CD1c-positive myeloid dendritic cell (primary cell): ENCODE results near the gene KIAA1549.
"Not testable (repeated sequence)": the region's sequence is repeated elsewhere in the genome, so short reads cannot be mapped to it uniquely, and the experiment has no call there.

ENCODE experiments used
- DNase-seq: peaks from one replicate; pipeline ENCODE4 v3.0.0-alpha.2; 2016; ENCODE audit errors: extremely low spot score

KIAA1549 gene

DNA sequence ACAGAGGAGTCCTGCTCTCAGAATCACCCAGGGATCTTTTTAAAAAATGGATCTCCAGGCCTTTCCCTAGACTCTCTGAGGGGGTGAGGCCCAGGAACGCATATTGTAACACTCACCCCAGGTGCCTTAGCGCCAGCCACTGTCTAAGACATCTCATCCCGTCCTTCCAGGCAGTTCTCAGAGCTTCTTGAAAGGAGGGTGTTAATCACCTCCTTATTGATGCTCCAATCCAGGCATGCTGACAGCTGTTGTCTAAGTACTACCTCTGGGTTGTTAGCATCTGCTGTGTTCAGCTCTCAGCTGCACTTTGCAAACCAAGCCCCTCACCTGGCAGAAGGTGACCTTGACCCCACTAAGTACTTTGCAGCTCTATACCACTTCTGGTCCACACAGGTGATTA, 36.0 kb downstream of the KIAA1549 start:
- DNase-seq, result no peak

DNA sequence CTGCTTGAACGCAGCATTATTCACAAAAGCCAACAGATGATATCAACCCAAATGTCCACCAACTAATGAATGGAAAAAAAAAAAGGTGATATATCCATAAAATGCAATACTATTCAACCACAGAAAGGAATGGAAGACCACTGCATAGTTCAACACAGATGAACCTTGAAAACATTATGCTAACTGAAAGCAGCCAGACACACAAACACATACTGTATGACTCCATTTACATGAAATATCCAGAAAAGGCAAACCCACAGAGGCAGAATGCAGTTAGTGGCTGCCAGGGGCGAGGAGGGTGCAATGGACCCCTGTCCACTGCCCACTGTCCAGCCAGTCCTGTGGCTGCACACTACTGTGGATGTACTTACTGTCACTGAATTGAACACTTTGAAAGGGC, 36.6 kb downstream of the KIAA1549 start:
- no peak for DNase-seq

DNA sequence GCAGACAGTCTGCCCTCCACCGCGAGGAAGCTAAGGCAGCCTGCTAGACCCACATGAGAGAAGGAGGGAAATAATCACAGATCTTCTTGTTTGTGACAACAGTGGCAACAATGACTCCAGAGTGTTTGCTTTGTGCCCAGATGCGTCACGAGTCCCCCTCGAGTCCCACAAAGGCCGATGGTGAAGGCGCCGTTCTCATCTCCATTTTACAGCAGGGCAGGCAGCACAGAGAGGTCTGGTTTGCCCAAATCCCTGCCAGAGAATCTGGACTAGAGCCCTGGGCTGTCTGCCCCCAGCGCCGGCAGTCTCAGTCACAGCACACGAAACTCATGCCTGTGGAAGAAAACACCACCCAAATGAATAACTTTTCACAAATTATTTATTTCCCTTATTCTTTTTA, 38.1 kb downstream of the KIAA1549 start:
- no peak for DNase-seq

DNA sequence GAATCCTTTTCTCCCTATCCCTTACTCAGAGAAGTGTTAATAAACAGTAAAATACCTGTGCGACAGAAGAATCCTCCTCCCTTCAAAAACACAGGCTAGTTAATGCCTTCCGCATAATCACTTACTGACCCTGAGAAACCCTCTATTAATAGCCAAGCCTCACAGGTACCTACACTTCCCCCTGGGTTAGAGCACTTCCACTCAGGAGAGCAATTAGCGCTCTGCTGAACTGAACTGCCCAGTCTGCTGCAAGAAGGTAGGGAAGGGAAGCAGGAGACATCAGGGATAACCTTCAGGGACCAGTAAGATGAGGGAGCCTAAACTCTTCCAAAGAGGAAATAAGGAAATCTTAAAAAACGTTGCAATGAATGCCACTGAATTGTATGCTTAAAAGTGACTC, 39.6 kb downstream of the KIAA1549 start:
- DNase-seq, result no peak

DNA sequence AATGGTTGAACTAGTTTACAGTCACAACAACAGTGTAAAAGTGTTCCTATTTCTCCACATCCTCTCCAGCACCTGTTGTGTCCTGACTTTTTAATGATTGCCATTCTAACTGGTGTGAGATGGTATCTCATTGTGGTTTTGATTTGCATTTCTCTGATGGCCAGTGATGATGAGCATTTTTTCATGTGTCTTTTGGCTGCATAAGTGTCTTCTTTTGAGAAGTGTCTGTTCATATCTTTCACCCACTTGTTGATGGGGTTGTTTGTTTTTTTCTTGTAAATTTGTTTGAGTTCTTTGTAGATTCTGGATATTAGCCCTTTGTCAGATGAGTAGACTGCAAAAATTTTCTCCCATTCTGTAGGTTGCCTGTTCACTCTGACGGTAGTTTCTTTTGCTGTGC, 40.6 kb downstream of the KIAA1549 start:
- not testable (repeated sequence) for DNase-seq

DNA sequence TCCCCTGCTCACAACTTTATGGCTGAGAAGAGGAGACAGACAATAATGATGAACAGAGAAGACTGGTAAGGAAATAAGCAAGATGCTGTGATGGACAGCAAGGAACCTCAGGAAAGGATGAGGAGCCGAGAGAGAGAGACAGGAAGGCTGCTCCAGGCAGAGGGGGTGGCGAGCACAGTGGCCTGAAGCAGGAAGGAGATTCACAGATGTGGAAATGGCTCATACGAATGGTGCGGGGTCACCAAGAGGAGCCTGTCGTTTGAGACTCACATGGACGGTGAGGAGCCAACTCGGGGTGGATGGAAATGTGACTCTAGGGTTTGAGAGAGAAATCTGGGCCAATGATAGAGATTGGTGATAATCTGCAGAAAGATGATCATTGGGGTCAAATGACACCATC, 43.7 kb downstream of the KIAA1549 start:
- DNase-seq, result no peak

DNA sequence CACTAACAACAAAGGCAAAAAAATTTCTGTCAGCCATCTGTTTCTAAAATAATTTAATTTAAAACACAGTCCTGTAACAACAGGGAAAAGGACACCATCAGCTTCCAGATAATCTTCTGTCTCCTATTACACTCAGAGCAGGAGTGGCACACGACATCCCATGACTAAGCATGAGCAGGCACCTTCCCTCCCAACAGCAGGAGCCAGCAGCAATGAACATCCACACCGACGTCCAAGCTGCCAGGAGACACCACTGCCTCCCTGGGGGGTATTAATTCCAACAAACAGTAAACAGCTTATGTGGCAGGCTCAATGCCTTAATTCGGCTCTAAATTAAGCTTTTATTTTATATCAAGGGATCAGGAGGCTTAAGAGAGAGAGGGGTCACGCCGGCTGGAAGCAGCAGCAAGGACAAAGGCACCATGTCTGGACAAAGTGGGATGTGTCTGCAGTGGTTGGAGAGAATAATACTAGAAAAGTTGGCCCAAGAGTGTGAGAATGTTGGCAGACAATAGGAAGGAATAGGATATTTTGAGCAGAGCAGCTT, 45.7 kb downstream of the KIAA1549 start:
- no peak for DNase-seq

DNA sequence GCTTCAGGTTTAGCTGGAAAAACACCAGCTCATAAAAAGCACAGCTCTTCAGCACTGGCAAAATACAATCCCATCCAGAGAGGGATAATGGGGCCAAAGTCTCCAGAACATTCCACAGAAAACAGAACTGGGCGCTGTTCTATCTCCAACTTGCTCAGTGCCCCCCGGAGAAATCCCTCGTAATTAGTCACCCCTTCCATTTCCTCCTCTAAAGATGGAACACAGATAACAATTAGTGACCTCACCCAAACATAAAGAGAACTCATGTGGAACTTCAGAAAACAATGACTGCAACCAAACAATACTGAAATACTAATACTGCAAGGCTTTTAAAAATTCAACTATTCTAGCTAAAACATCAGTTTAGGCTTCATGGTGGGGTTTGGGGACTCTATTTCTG, 46.3 kb downstream of the KIAA1549 start:
- no peak for DNase-seq

DNA sequence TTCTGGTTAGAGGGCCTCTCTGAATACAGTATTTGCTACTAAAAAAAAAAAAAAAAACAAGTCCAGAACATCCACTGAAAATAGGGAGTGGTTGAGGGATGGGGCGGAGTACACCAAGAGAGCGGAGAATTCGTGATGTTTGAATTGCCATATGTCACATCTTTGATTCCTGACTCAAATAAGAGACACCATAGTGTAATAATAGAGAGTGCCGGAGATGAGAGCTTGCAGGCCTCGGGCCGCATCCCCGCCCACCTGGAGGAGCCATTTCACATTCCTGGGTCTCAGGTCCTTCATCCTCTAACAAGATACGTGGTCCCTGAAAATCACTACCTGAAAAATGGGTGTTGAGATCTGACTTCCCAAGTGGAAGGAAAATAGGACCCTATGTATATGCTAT, 46.8 kb downstream of the KIAA1549 start:
- no peak for DNase-seq

DNA sequence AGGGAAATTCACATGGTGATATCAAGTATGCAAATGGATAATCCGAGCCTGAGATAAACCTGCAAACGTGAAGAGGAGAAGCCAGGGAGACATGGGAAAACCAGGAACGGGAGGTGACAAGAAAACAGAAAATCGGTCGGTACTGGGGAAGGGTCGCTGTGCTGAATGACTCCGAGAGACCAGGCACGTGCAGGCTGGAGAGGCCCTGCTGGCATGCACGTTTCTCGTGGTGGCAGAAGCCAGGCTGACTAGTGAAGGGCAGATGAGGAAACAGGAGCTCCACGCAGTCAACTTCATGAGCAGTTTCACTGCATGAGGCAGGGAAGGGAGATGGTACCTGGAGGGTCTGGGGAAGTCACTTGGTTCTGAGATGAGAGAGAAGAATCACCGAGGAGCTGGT, 48.3 kb downstream of the KIAA1549 start:
- no peak for DNase-seq

DNA sequence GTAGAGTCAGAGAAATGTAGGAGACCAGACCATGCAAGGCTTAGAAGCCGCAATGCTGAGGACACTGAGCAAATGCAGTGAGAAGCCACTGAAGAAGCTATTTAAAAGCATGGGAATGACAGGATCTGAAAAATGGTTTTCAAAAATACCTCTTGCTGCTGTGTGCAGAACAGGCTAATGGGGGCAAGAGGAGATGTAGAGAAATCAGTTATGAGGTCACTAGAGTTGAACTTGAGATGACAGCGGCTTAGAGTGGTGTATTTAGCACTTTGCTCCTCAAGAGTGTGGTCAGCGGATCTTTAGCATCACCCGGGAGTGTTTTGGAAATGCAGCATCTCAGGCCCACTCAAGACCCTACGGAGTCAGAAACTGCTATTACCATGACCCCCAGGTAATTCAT, 48.8 kb downstream of the KIAA1549 start:
- no peak for DNase-seq

DNA sequence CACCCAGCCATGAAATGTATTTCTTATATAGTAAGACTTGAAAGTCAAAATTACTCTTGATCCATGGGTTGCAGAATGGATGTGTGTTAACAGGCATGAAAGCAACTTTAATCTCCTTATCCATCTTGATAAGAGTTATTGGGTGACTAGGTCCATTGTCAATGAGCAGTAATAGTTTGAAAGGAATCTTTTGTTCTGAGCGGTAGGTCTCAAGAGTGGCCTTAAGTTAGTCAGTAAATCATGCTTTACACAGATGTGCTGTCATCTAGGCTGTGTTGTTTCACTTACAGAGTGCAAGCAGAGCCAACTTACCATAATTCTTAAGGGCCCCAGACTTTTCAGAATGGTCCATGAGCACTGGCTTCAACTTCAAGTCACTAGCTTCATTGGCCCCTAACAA, 51.2 kb downstream of the KIAA1549 start:
- DNase-seq, result no peak

DNA sequence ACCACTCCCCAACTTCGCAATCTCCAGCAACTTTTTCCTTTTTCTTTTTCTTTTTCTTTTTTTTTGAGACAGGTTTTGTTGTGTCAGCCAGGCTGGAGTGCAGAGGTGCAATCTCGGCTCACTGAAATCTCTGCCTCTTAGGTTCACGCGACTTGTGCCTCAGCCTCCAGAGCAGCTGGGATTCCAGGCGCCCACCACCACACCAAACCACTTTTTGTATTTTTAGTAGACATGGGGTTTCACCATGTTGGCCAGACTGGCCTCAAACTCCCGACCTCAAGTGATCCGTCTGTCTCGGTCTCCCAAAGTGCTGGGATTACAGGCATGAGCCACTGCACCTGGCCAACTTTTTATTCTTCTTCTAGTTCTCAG, 55.0 kb downstream of the KIAA1549 start:
- no peak for DNase-seq

DNA sequence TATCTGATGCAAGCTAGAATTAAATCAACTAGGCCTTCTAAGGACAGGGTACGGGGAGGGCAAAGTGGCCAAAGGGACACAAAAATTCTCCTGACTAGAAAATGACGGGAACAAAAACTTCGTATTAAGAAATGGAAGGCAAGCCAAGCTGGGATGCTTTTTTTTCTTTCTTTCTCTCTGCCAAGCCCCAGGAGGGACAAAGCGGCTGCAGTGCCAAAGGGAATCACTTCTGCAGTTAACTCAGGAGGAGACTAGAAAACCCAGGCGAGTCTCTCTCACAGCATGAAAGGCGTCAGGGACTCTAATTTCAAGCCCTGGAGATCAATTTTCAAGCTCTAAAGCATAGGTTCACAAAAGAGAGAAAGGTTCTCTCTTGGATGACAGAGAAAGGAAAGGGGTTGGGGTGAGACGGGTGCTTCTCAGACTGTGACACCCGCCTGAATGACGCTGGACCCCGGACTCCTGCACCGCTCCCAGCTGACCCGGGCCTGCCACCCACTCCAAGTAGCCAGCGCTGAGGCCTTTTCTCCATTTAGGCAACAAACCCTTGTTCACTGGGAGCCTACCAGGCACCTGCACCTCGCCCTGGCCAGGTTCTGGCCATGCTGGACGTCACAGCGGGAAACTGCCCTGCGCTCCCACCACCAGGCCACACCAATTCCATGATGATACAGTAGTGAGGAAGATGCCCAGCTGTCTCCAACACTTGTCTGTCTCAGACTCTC, 56.5 kb downstream of the KIAA1549 start:
- DNase-seq, result no peak

DNA sequence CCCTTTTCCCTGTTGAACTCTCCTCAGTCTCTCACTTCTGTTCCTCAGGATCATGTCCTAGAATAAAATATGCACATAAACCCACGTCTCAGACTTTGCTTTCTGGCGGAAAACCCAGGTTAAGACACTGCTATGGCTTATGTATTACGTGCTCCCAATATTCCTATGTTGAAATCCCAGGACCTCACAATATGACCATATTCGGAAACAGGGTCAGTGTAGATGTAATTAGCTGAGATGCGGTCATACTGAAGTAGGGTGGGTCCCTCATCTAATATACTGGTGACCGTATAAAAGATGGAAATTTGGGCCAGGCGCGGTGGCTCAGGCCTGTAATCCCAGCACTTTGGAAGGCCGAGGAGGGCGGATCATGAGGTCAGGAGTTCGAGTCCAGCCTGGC, 59.9 kb downstream of the KIAA1549 start:
- DNase-seq, result no peak

DNA sequence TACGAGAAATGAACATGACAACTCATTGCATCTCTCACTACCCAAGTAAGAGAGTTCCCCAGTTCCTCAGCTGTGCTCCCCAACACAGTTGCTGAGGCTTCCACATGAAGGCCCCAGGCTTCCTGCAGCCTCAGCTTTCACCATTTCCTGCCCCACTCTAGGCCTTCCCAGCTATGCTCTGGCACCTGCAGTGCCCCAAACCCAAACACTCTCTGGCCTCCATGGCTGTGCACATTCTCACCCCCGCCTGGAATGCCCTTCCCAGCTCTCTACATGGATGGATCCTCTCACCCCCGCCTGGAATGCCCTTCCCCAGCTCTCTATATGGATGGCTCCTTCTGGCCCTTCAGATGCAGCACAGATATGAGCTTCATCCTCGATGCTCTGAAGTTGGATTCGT, 61.3 kb downstream of the KIAA1549 start:
- DNase-seq, result no peak

DNA sequence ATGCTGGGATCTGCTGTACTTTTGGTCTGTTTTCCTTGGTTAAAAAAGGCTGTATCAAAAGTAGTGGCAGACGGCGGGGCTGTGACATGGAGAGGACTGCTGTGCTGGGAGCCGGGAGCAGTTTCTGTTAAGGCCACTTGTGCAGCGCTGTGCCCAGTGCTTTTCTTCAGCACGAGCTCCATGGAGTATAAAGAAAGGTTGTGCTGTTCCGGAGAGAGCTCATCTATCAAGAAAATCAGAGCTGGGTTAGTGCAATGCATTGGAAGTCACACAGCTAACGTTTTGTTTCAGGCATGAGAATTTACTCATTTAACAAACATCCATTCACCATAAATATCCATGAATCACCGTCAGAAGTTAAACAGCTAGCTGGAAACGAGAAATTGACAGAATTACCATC, 62.0 kb downstream of the KIAA1549 start:
- no peak for DNase-seq

DNA sequence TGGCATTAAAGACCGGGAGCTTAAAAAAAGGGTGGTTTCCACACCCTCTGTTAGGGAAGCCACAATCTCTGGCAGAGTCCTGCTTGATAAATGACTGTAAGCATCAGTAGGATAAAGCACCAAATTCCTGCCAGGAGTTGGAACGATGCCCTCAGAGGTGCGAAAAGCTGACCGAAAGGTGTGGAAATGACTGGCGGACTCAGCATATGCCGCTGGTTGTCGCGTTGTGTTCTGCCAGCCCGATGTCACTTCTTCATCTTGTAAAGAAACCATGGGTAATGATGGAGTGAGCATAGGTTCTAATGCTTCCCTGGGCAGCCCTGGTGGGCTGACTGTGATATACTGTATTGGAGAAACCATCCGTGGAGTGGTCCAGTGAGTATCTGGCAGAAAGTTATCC, 62.4 kb downstream of the KIAA1549 start:
- DNase-seq, result no peak

DNA sequence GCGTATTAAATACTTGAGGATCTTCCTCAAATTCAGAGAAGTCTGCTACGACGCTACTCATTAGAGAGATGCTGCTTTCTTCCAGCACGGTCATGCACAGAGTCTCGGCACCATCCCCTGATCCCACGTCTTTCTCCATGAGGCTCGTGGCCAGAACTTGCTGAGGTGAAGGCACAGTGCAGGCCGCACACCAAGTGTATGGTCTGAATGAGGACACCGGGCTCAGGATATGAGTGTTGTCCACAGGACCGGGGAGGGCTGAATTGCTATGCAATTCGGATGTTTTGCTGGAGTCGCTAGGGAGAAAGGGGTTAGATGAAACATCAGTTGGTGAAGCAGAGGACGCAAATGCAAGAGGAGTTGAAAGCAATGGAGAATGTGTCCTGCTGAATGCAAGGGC, 63.0 kb downstream of the KIAA1549 start:
- no peak for DNase-seq

DNA sequence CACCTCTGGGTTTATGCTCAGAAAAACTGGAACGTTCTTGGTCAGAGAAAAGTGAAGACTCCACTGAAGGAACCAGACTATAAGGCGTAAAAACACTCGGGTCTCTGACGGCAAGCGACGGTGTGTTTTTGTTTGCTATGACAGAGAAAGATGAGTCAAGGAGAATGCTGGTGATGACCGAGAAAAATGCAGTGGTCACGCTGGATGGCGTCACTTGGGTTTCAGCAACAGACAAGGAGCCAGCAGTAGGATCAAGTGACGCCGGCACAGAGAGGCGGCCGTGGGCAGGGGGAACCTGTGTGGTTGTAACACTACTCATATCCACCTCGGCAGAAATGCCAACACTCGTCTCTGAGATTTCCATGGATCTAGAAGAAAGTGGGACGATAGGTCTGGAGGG, 63.4 kb downstream of the KIAA1549 start:
- DNase-seq, result no peak

DNA sequence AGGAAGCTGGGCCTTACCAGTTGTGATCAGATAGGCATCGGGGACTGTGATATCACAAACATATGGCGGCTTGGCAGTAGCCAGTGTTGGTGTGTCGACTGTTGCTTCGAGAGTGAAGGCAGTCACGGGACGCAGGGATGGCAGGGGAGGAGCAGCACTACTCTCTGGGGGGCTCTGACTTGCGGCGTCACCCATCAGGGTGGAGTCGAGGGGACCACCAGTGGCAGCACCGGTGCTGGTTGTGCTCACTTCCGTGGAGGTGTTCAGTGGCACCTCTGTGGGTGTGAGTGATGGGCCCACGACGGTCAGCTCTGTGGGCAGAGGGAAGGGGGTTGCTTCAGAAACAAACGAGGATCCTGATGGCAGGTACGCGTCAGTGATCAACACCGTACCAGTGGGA, 64.5 kb downstream of the KIAA1549 start:
- no peak for DNase-seq

DNA sequence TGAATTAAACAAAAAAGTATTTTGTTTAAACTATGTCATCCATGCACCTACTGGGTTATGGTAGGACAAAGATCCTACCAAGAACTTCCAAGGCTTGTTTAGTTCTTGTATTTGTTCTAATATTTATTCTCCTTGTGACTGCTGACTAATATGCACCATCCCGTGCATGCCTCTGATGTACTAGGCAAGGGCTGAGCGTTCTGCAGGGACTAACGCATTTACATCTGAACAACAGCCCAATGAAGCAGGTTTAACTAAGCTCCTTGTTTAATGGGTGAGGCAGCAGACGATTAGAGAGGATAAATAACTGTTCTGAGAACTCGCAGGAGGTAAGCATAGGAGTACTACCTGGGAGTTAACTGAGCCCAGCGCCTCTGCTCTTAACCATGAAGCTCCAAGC, 64.9 kb downstream of the KIAA1549 start:
- no peak for DNase-seq

DNA sequence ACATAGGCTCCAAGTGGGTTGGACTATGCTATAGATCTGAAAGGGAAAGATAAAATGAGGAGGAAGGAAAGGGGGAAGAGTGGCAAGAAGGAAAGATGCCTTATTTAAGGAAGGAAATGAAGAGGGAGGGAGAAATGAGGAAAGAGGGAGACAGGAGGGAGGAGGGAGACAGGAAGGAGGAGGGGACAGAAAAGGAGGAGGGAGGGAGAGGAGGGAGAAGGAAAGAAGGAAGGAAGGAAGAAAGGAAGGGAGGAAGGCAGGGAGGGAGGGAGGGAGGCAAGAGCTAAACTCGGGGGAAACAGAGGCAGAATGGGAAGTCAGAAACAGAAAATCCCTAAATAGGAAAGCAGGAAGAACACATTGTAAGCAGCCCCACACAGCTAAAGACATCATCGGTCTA, 67.4 kb downstream of the KIAA1549 start:
- no peak for DNase-seq

DNA sequence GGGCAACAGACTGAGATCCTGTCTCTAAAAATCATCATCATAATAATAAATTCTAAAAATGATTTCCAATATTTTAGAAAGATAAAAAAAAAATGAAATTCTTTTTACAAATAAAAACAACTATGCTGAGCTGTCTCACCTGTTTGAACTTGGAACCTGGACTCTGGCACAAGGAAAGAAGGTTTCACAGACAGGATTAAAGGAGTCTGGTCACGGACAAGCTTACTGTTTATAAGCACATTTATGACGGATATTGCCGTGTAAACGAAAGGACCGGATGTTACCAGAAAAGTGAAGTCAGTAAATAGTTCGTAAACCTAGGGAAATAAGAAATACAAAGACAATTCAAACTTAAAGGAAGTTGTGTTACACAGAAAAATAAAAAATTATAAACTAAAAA, 70.2 kb downstream of the KIAA1549 start:
- no peak for DNase-seq
